Measurements from ENCODE around the gene CLDN9. TPM values are rescaled to one million over a fixed set of nuclear protein-coding genes. Genes with fewer than 3 reads are reported as not detected.

CLDN9 gene
- total RNA-seq, 1 donor from 2014 or later, result 0.48 TPM

GRCh38 chr16:2966043-2966807 is 46.5 kb upstream of the CLDN9 start:
- H3K36me3 ChIP-seq (ENCODE audit: insufficient read depth, low read length), result no peaks in the 10 kb centered on the region
- no peak overlapping the region for H2AFZ ChIP-seq (ENCODE audit: low read depth, low read length)
- Mint-ChIP-seq H3K36me3 (ENCODE audit: low read depth, unreplicated experiment) (peaks cover 6% of the 10 kb centered on the region), H3K4me1 (ENCODE audit: low read depth, unreplicated experiment) (no peaks in the 10 kb centered on the region), H3K27me3 (ENCODE audit: low read depth, unreplicated experiment) (peaks cover 13% of the 10 kb centered on the region), H3K4me3 (ENCODE audit: unreplicated experiment) (no peak overlapping the region), H3K9me3 (ENCODE audit: unreplicated experiment) (no peaks in the 10 kb centered on the region), H3K27ac (ENCODE audit: unreplicated experiment) (no peak overlapping the region)
- H3K4me2 ChIP-seq (ENCODE audit: low read length), result peak overlapping the region; percentile 44
- H3K9me3 ChIP-seq (ENCODE audit: insufficient read depth, low read depth, low read length), result no peaks in the 10 kb centered on the region
- FAIRE-seq, result no peak
- H3K27me3 ChIP-seq (ENCODE audit: insufficient read depth, low read length), result peaks cover 48% of the 10 kb centered on the region
- TF ChIP-seq CTCF (IDR thresholded peaks at IDR 0.05; ENCODE audit: insufficient read depth, low read depth, low read length), result no peak
- TF ChIP-seq EZH2 (IDR thresholded peaks at IDR 0.05; ENCODE audit: insufficient read depth, low read length), result no peak
- H3K4me3 ChIP-seq (ENCODE audit: insufficient read depth, low read depth, low read length), result no peak overlapping the region
- H3K27ac ChIP-seq (ENCODE audit: low read depth, low read length), result no peak overlapping the region
- H4K20me1 ChIP-seq (ENCODE audit: insufficient read depth, low read length), result peaks cover 15% of the 10 kb centered on the region
- no peak overlapping the region for H3K9ac ChIP-seq (ENCODE audit: low read length)
- H3K4me1 ChIP-seq (ENCODE audit: insufficient read depth, low read length), result peaks cover 17% of the 10 kb centered on the region
- no peaks in the 10 kb centered on the region for H3K79me2 ChIP-seq (ENCODE audit: insufficient read depth, low read length)
- DNase-seq (ENCODE audit: low read depth), result no peak

- Histone ChIP-seq H3K79me2 (ENCODE audit: insufficient read depth, low read length) (no peaks in the 10 kb centered on the region), H3K4me2 (ENCODE audit: low read length) (peak overlapping the region; percentile 44), H3K9ac (ENCODE audit: low read length) (no peak overlapping the region), H3K4me3 (ENCODE audit: insufficient read depth, low read depth, low read length) (no peak overlapping the region), H3K36me3 (ENCODE audit: insufficient read depth, low read length) (no peaks in the 10 kb centered on the region), H3K27ac (ENCODE audit: low read depth, low read length) (no peak overlapping the region), H3K27me3 (ENCODE audit: insufficient read depth, low read length) (peaks cover 47% of the 10 kb centered on the region), H2AFZ (ENCODE audit: low read depth, low read length) (no peak overlapping the region), H3K4me1 (ENCODE audit: insufficient read depth, low read length) (peaks cover 17% of the 10 kb centered on the region), H4K20me1 (ENCODE audit: insufficient read depth, low read length) (peaks cover 18% of the 10 kb centered on the region), H3K9me3 (ENCODE audit: insufficient read depth, low read depth, low read length) (no peaks in the 10 kb centered on the region)
- no peaks in the 10 kb centered on the region for H3K9me3 Mint-ChIP-seq (ENCODE audit: unreplicated experiment)
- peaks cover 6% of the 10 kb centered on the region for H3K36me3 Mint-ChIP-seq (ENCODE audit: low read depth, unreplicated experiment)
- H3K27me3 Mint-ChIP-seq (ENCODE audit: low read depth, unreplicated experiment), result peaks cover 11% of the 10 kb centered on the region
- H3K27ac Mint-ChIP-seq (ENCODE audit: unreplicated experiment), result no peak overlapping the region
- FAIRE-seq (no peak), DNase-seq (ENCODE audit: low read depth) (no peak)
- H3K4me1 Mint-ChIP-seq (ENCODE audit: low read depth, unreplicated experiment), result no peaks in the 10 kb centered on the region
- no peak overlapping the region for H3K4me3 Mint-ChIP-seq (ENCODE audit: unreplicated experiment)
- no peak for TF ChIP-seq CTCF (IDR thresholded peaks at IDR 0.05; ENCODE audit: insufficient read depth, low read depth, low read length)
- TF ChIP-seq EZH2 (IDR thresholded peaks at IDR 0.05; ENCODE audit: insufficient read depth, low read length), result peak; percentile 97
These were observed 45.9 kb upstream of the CLDN9 start for GRCh38 chr16:2966808-2967191.

GRCh38 chr16:2967211-2967631 is 45.5 kb upstream of the CLDN9 start:
- peaks cover 6% of the 10 kb centered on the region for H3K36me3 Mint-ChIP-seq (ENCODE audit: low read depth, unreplicated experiment)
- Histone ChIP-seq H2AFZ (ENCODE audit: low read depth, low read length) (no peak overlapping the region), H3K36me3 (ENCODE audit: insufficient read depth, low read length) (no peaks in the 10 kb centered on the region), H3K4me3 (ENCODE audit: insufficient read depth, low read depth, low read length) (no peak overlapping the region), H3K27me3 (ENCODE audit: insufficient read depth, low read length) (peaks cover 42% of the 10 kb centered on the region), H3K9ac (ENCODE audit: low read length) (no peak overlapping the region), H4K20me1 (ENCODE audit: insufficient read depth, low read length) (peaks cover 21% of the 10 kb centered on the region), H3K79me2 (ENCODE audit: insufficient read depth, low read length) (no peaks in the 10 kb centered on the region), H3K9me3 (ENCODE audit: insufficient read depth, low read depth, low read length) (no peaks in the 10 kb centered on the region), H3K4me1 (ENCODE audit: insufficient read depth, low read length) (peaks cover 17% of the 10 kb centered on the region), H3K27ac (ENCODE audit: low read depth, low read length) (no peak overlapping the region), H3K4me2 (ENCODE audit: low read length) (peak overlapping the region; percentile 44)
- H3K4me3 Mint-ChIP-seq (ENCODE audit: unreplicated experiment), result no peak overlapping the region
- TF ChIP-seq CTCF (IDR thresholded peaks at IDR 0.05; ENCODE audit: insufficient read depth, low read depth, low read length), result no peak
- TF ChIP-seq EZH2 (IDR thresholded peaks at IDR 0.05; ENCODE audit: insufficient read depth, low read length), result peak; percentile 78
- H3K9me3 Mint-ChIP-seq (ENCODE audit: unreplicated experiment), result no peaks in the 10 kb centered on the region
- H3K27ac Mint-ChIP-seq (ENCODE audit: unreplicated experiment), result no peak overlapping the region
- no peaks in the 10 kb centered on the region for H3K4me1 Mint-ChIP-seq (ENCODE audit: low read depth, unreplicated experiment)
- H3K27me3 Mint-ChIP-seq (ENCODE audit: low read depth, unreplicated experiment), result peaks cover 14% of the 10 kb centered on the region
- DNase-seq (ENCODE audit: low read depth), result no peak
- no peak for FAIRE-seq

All from astrocyte (in vitro differentiated cells and primary cell).